IPS DF 6.9 (cell line): ENCODE measurements around the gene QRICH2.
"Not testable (repeated sequence)": the region's sequence is repeated elsewhere in the genome, so short reads cannot be mapped to it uniquely, and the experiment has no call there.

Experiments
- DNase-seq: peaks from one replicate; pipeline ENCODE4 v3.0.0-alpha.2; 2013; ENCODE audit warnings: low read depth, low spot score
- H3K27ac ChIP-seq: one replicate; pipeline ENCODE4 v1.5.1; 2013; ENCODE audit warnings: low read length, control low read depth
- H3K27me3 ChIP-seq: 2 replicates; pipeline ENCODE4 v1.6.1; 2013; ENCODE audit warnings: mild to moderate bottlenecking, low read length; ENCODE audit not compliant: control insufficient read depth, insufficient read depth
- H3K36me3 ChIP-seq: 2 replicates; pipeline ENCODE4 v1.6.1; 2013; ENCODE audit warnings: low read length; ENCODE audit not compliant: control insufficient read depth, insufficient read depth
- H3K4me1 ChIP-seq: 2 replicates; pipeline ENCODE4 v1.6.1; 2013; ENCODE audit warnings: low read length; ENCODE audit not compliant: control insufficient read depth, insufficient read depth
- H3K4me3 ChIP-seq: 2 replicates; pipeline ENCODE4 v1.5.1; 2013; ENCODE audit warnings: mild to moderate bottlenecking, low read length
- H3K9me3 ChIP-seq: 2 replicates; pipeline ENCODE4 v1.6.1; 2013; ENCODE audit warnings: low read length, inconsistent platforms; ENCODE audit not compliant: control insufficient read depth, insufficient read depth
- WGBS: extraction: QIAGEN DNeasy Blood & Tissue Kit; methylation state at CpG from one replicate; pipeline ENCODE4 v1.1.7; 2013; ENCODE audit warnings: mixed read lengths, missing lambda C conversion rate; ENCODE audit not compliant: insufficient read length, insufficient coverage; 5-methylcytosine and 5-hydroxymethylcytosine counted together

The QRICH2 gene

DNA sequence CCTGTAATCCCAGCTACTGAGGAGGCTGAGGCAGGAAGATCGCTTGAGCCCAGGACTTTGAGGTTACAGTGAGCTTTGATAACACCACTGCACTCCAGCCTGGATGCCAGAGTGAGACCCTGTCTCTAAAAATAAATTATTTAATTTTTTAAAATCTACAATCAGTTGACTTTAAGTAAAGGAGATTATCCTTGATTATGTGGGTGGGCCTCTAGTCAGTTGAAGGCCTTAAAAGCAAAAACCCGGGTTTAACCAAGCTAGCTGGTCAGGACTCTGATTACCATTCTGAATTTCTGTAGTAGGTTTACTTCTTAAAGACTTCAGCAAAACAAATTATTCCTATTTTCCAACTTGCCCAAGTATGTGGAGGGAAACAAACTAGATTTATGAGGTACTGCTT is 72.2 kb downstream of the QRICH2 start:
- WGBS: no CpG with 5 or more reads among the region's 2 CpGs
- Histone ChIP-seq H3K36me3 (no peaks in the 10 kb centered on the region; the same call in 1 of the 2 replicates), H3K27ac (no peak overlapping the region), H3K4me3 (no peak overlapping the region), H3K4me1 (no peaks in the 10 kb centered on the region), H3K9me3 (no peaks in the 10 kb centered on the region), H3K27me3 (peaks cover 8% of the 10 kb centered on the region; the same call in 1 of the 2 replicates)
- DNase-seq: no peak

DNA sequence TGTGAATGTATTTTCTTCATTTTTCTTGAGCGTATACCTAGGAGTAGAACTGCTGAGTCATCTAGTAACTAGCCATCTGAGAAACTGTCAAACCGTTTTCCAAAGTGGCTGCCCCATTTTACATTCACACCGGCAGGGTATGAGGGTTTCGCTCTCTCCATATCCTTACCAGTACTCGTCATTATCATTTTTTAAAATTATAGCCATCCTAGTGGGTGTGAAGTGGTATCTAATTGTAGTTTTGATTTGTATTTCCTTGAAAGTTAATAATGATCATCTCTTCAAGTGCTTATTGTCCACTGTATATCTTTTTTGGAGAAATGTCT is 73.8 kb downstream of the QRICH2 start:
- peaks cover 5% of the 10 kb centered on the region; the same call in 1 of the 2 replicates for H3K27me3 ChIP-seq
- no peak overlapping the region for H3K4me3 ChIP-seq
- no peak for DNase-seq
- WGBS: no CpG with 5 or more reads among the region's 5 CpGs
- no peaks in the 10 kb centered on the region for H3K4me1 ChIP-seq
- no peak overlapping the region for H3K27ac ChIP-seq
- H3K9me3 ChIP-seq: no peaks in the 10 kb centered on the region
- H3K36me3 ChIP-seq: no peaks in the 10 kb centered on the region

DNA sequence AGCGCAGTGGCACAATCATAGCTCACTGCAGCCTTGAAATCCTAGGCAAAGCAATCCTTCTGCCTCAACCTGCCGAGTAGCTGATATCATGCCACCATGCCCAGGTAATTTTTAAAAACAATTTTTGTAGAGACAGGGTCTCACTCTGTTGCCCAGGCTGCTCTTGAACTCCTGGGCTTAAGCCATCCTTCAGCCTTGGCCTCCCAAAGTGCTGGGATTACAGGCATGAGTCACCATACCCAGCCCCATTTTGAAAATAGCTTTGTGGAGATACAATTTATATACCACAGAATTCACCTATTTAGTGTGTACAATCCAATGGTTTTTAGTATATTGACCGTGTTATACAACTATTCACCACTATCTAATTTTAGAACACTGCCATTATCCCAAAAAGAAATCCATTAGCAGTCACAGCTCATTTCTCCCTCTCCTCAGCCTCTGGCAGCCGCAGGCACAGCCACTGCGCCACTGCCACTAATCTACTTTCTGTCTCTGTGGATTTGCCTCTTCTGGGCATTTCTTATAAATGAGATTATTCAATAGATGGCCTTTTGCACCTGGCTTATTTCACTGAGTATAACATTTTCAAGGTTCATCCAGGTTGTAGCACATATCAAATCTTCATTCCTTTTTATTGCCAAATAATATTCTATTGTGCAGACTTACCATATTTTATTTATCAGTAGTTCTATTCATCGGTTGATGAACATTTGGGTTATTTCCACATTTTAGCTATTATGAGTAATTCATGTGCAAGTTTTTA is 74.3 kb downstream of the QRICH2 start:
- no CpG with 5 or more reads among the region's 6 CpGs for WGBS
- no peaks in the 10 kb centered on the region for H3K4me1 ChIP-seq
- H3K27ac ChIP-seq: no peak overlapping the region
- H3K36me3 ChIP-seq: no peaks in the 10 kb centered on the region
- H3K9me3 ChIP-seq: no peaks in the 10 kb centered on the region
- H3K27me3 ChIP-seq: peaks cover under 1% of the 10 kb centered on the region; the same call in 1 of the 2 replicates
- H3K4me3 ChIP-seq: no peak overlapping the region
- no peak for DNase-seq

DNA sequence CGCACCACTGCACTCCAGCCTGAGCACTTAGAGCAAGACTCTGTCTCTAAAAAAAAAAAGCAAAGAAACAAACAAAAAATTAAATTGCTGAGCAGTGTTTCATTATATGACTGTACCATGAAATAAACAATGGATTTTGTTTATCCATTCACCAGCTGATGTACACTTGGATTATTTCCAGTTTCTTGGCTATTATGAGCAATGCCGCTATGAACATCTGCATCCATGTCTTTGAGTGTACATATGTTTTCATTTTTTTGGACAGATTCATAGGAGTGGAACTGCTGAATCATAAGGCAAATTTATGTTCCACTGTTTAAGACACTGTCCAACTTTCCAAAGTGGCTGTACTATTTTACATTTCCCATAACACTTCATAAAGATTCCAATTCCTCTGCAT is 75.7 kb downstream of the QRICH2 start:
- no CpG with 5 or more reads among the region's 2 CpGs for WGBS
- Histone ChIP-seq H3K27ac (no peak overlapping the region), H3K4me1 (no peaks in the 10 kb centered on the region), H3K27me3 (no peaks in the 10 kb centered on the region), H3K36me3 (no peaks in the 10 kb centered on the region), H3K9me3 (no peaks in the 10 kb centered on the region), H3K4me3 (no peak overlapping the region)
- DNase-seq: no peak

DNA sequence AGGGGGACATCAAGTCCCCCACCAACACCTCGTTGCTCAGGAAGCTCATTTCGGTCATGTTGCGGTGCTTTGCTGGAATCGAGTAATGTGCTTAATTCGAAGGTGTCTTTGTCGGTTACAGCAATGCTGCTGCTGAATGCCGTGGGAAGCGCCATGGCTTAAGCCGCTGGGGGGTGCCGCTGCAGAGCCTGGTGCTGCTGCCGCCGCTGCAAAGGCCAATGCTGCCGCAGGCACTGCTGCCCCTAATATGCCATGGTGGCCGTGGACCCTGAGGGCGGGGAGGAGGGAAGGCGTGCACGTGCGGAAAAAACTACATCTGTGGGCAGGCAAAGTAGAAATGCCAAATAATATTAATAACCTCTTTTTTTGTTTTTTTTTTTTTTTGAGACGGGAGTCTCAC is 81.3 kb downstream of the QRICH2 start:
- DNase-seq, H3K4me1 ChIP-seq, H3K9me3 ChIP-seq, H3K27ac ChIP-seq, H3K4me3 ChIP-seq, H3K27me3 ChIP-seq, H3K36me3 ChIP-seq: not testable (repeated sequence)
- no CpG with 5 or more reads among the region's 19 CpGs for WGBS

DNA sequence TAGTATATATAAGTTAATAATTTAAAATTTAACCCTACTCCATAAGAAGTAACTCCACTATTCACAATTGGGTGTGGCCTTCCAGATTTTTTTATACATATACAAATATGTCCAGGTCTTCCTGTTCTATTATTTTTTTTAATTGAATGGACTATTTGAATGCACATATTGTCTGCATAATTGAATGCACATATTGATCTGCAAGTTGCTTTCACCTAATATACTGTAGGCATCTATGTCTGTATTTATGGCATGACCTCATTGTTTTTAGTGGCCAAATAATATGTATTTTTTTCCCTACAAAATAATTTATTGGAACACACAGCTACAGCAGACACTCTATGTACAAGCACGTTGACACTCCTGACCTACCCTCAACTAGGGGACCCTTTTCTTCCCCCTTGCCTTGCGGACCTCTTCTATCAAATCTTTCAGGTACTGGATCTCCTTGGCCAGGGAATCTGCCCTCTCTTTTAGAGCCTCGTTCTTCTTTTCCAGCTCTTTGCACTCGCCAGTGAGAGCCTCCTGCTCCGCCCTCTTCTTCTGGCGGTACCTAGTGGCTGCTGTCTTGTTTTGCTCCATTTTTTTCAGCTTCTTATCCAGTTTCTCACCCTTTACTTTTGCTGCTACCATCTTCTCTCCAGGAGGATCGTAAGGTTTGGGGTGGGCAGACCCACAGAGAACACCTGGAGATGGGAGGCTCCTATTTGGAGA is 82.5 kb downstream of the QRICH2 start:
- not testable (repeated sequence) for H3K36me3 ChIP-seq, H3K27me3 ChIP-seq, H3K27ac ChIP-seq, H3K9me3 ChIP-seq, H3K4me3 ChIP-seq, DNase-seq, H3K4me1 ChIP-seq
- WGBS: no CpG with 5 or more reads among the region's 7 CpGs
